K562 (cell line): ENCODE data around the gene EVC. TPM values are rescaled to one million over a fixed set of nuclear protein-coding genes. Genes with fewer than 3 reads are reported as not detected.

Source experiments
- ATAC-seq: fragments of 200-7000 bp; cut with Tn5 transposase; 3 replicates; pipeline ENCODE4 v1.9.1; 2020; ENCODE audit warnings: moderate library complexity
- BruUV-seq: library from RNA; stranded (reverse); fragments of 400-500 nt; replicated peaks from 2 replicates; lab custom pipeline; 2021; lab: Mats Ljungman, UMichigan
- CTCF ChIA-PET: fragments of 300-600 bp; formaldehyde crosslinking; extraction: SDS; loops from one replicate; lab custom pipeline; 2021; ENCODE audit warnings: low intra/inter-chr PET ratio; lab: Yijun Ruan, JAX
- POLR2A ChIA-PET: fragments of 300-600, 350-650 bp; sonication (Branson Sonifier 250); formaldehyde crosslinking; extraction: SDS; loops from one replicate; lab custom pipeline; 2021; ENCODE audit warnings: antibody characterized with exemption, inconsistent platforms; lab: Yijun Ruan, JAX
- DNase-seq, 4 experiments: peaks; one replicate each; pipeline versions ENCODE4 v3.0.0 to v3.0.0-alpha.2; 2011 to 2018; ENCODE audit warnings: low spot score in 3 of 4, mixed read lengths in 3 of 4; ENCODE audit errors: extremely low read depth in 1 of 4
- FAIRE-seq: peaks from 2 replicates; lab custom pipeline; 2011; peaks lifted over from hg19 to GRCh38; lab: Jason Lieb, UNC
- H2AFZ ChIP-seq: 2 replicates; pipeline ENCODE4 v1.6.0; 2011; ENCODE audit warnings: low read depth, low read length, control low read depth, inconsistent platforms
- H3K27ac ChIP-seq: fragments of 200-600 bp; 3 replicates; pipeline ENCODE4 v1.8.0; 2011; ENCODE audit warnings: low read depth, mild to moderate bottlenecking, control low read depth, inconsistent platforms, low read length, moderate library complexity, mixed read lengths; ENCODE audit errors: extremely low read depth
- H3K27me3 ChIP-seq, 2 experiments: fragments of 300-600 bp in 1 of 2; 2 replicates in 1 of 2; 3 replicates in 1 of 2; pipeline versions ENCODE4 v1.6.0 to v1.8.0; 2011; ENCODE audit warnings: inconsistent platforms in 2 of 2, low read length in 2 of 2, mild to moderate bottlenecking in 1 of 2, mixed read lengths in 1 of 2, moderate library complexity in 1 of 2; ENCODE audit not compliant: control insufficient read depth in 2 of 2, insufficient read depth in 2 of 2
- H3K36me3 ChIP-seq: fragments of 300-600 bp; 3 replicates; pipeline ENCODE4 v1.8.0; 2011; ENCODE audit warnings: mild to moderate bottlenecking, low read length, inconsistent platforms; ENCODE audit not compliant: control insufficient read depth, insufficient read depth
- H3K4me1 ChIP-seq, 2 experiments: fragments of 200-600 bp in 1 of 2; replicated peaks in 1 of 2; 2 replicates in 1 of 2; 3 replicates in 1 of 2; pipeline versions ENCODE4 v1.5.1 to v1.8.0; 2011; ENCODE audit warnings: inconsistent platforms in 2 of 2, low read length in 2 of 2, mild to moderate bottlenecking in 1 of 2, mixed read lengths in 1 of 2, moderate library complexity in 1 of 2; ENCODE audit not compliant: control insufficient read depth in 2 of 2, insufficient read depth in 2 of 2
- H3K4me2 ChIP-seq: 2 replicates; pipeline ENCODE4 v1.6.1; 2011; ENCODE audit warnings: low read length, control low read depth, inconsistent platforms, mixed read lengths; ENCODE audit not compliant: insufficient read depth
- H3K4me3 ChIP-seq: fragments of 200-600 bp; sonication (generic), shearing (Covaris generic); 2 replicates; pipeline ENCODE4 v1.5.1; 2016; ENCODE audit warnings: control low read depth, inconsistent platforms
- H3K79me2 ChIP-seq: fragments of 200-600 bp; 3 replicates; pipeline ENCODE4 v1.8.0; 2011; ENCODE audit warnings: low read length, inconsistent platforms; ENCODE audit not compliant: control insufficient read depth, insufficient read depth
- H3K9ac ChIP-seq, 2 experiments: 2 replicates each; pipeline versions ENCODE4 v1.6.0 to v1.6.1; 2011; ENCODE audit warnings: low read depth in 2 of 2, low read length in 2 of 2, control low read depth in 1 of 2, inconsistent platforms in 1 of 2, mild to moderate bottlenecking in 1 of 2, mixed read lengths in 1 of 2; ENCODE audit not compliant: insufficient read depth in 1 of 2
- H3K9me1 ChIP-seq: one replicate; pipeline ENCODE4 v1.6.0; 2011; ENCODE audit warnings: inconsistent platforms, mild to moderate bottlenecking, low read length, moderate library complexity; ENCODE audit not compliant: control insufficient read depth, insufficient read depth
- H3K9me3 ChIP-seq: replicated peaks from 2 replicates; pipeline ENCODE4 v1.5.1; 2011; ENCODE audit warnings: low read depth, low read length, inconsistent platforms; ENCODE audit not compliant: control insufficient read depth, insufficient read depth
- H4K20me1 ChIP-seq: replicated peaks from 2 replicates; pipeline ENCODE4 v1.6.1; 2011; ENCODE audit warnings: low read length, inconsistent platforms, mixed read lengths; ENCODE audit not compliant: control insufficient read depth, insufficient read depth
- CXXC5 ChIP-seq: fragments of 250-450 bp; sonication (Bioruptor Pico); IDR thresholded peaks from 2 replicates; pipeline ENCODE4 v1.8.0; 2022; ENCODE audit warnings: inconsistent platforms, mild to moderate bottlenecking, moderate library complexity
- FOXA3 ChIP-seq, 2 experiments: fragments of 450-650 bp in 1 of 2; sonication (generic) in 1 of 2; formaldehyde crosslinking; IDR thresholded peaks in 1 of 2; conservative IDR thresholded peaks in 1 of 2; 2 replicates each; pipeline versions ENCODE4 v1.4.0 to v1.8.0; 2020 to 2022; ENCODE audit warnings: mild to moderate bottlenecking in 2 of 2, missing genetic modification reagents in 1 of 2
- FOXK2 ChIP-seq, 2 experiments: fragments of 450-650 bp; IDR thresholded peaks in 1 of 2; conservative IDR thresholded peaks in 1 of 2; 2 replicates each; pipeline ENCODE4 v1.6.1; 2016; ENCODE audit warnings: low read depth in 2 of 2, mild to moderate bottlenecking in 1 of 2
- POLR3G ChIP-seq: IDR thresholded peaks from 2 replicates; pipeline ENCODE4 v1.6.1; 2011; ENCODE audit not compliant: insufficient read length, insufficient replicate concordance; ENCODE audit errors: extremely low read depth
- SMAD4 ChIP-seq: fragments of 250-450 bp; sonication (Bioruptor Pico); conservative IDR thresholded peaks from 2 replicates; pipeline ENCODE4 v1.8.0; 2021; ENCODE audit warnings: inconsistent platforms, mild to moderate bottlenecking, moderate library complexity
- ZBTB11 ChIP-seq, 3 experiments: fragments of 200-800 bp in 1 of 3; fragments of 250-450 bp in 1 of 3; fragments of 450-650 bp in 1 of 3; sonication (Bioruptor Pico) in 1 of 3; sonication (Bioruptor generic) in 1 of 3; formaldehyde crosslinking in 1 of 3; IDR thresholded peaks; 2 replicates each; pipeline versions ENCODE4 v1.6.1 to v1.8.0; 2016 to 2022; ENCODE audit warnings: mild to moderate bottlenecking in 2 of 3, missing genetic modification characterization in 2 of 3, missing compliant biosample characterization in 1 of 3, moderate library complexity in 1 of 3
- ZFX ChIP-seq: sonication (generic); formaldehyde crosslinking; IDR thresholded peaks from 2 replicates; pipeline ENCODE4 v1.8.0; 2022; ENCODE audit warnings: mild to moderate bottlenecking, missing genetic modification reagents, moderate library complexity
- WGBS: fragments of 100-300 bp; shearing (Covaris generic); methylation state at CpG from one replicate; pipeline ENCODE4 v1.1.6; 2016; ENCODE audit warnings: low coverage, mixed read lengths; ENCODE audit not compliant: insufficient coverage; ENCODE audit errors: missing lambda C conversion rate; 5-methylcytosine and 5-hydroxymethylcytosine counted together
- in situ Hi-C: fragments of 300-500 bp; cut with MboI; formaldehyde crosslinking; loops from 4 replicates; pipeline ENCODE4 v1.15.0; 2018; ENCODE audit warnings: inconsistent platforms, mixed read lengths
- intact Hi-C: fragments of 100-400 bp; cut with micrococcal nuclease; formaldehyde crosslinking; loops from 2 replicates; pipeline ENCODE4 v1.14.2; 2022
- polyA plus RNA-seq, 8 experiments: library from polyadenylated mRNA; depleted of rRNA in 4 of 8; stranded (reverse) in 5 of 8; unstranded in 3 of 8; fragments of >200 nt; fragmentation: Nextera tagmentation in 2 of 8; fragmentation: Illumina TruSeq in 1 of 8; extraction: Ambion mirVana in 2 of 8; extraction: Trizol in 1 of 8; gene quantifications; 2 replicates each; pipeline versions ENCODE4 v1.2.1 to v1.2.3, GENCODE V29; 2011 to 2014; ENCODE audit warnings: inconsistent platforms in 1 of 8, missing spikeins in 1 of 8
- total RNA-seq, 7 experiments: library from RNA; depleted of rRNA in 6 of 7; stranded (reverse); fragments of >200 nt in 6 of 7; fragmentation: Illumina TruSeq in 2 of 7; extraction: Trizol in 2 of 7; gene quantifications; 2 replicates each; pipeline versions ENCODE4 v1.2.1 to v1.2.3, GENCODE V29; 2011 to 2021; ENCODE audit warnings: low replicate concordance in 1 of 7

Gene EVC
- total and polyA plus RNA-seq, 9 of the 15 experiments (the other 6 are each of a cell fraction or from before 2014, with no cell fraction given) = 0.03 to 3.2 (median 1.1) TPM

- no peak overlapping the region for H3K27ac ChIP-seq
- no peak overlapping the region for H3K4me2 ChIP-seq
- H2AFZ ChIP-seq = peak overlapping the region; percentile 32; the same call in 1 of the 2 replicates
- FAIRE-seq (no peak), ATAC-seq (peak; percentile 62), DNase-seq (peak in 2 of 4 experiments; percentile 13 to 52)
- H3K27me3 ChIP-seq = peaks cover 0 to 4% of the 10 kb centered on the region in 2 experiments; a peak in 1 of 5 replicates
- in situ Hi-C loops = no loop called here
- H4K20me1 ChIP-seq = no peaks in the 10 kb centered on the region
- H3K9me1 ChIP-seq = no peaks in the 10 kb centered on the region
- intact Hi-C loops = no loop called here
- no peak overlapping the region for H3K9ac ChIP-seq
- H3K36me3 ChIP-seq = no peaks in the 10 kb centered on the region
- peaks cover 0 to 4% of the 10 kb centered on the region in 2 experiments; a peak in 3 of 5 replicates for H3K4me1 ChIP-seq
- 10% methylated on average over 6 of the region's 10 CpGs for WGBS
- no peak overlapping the region for H3K4me3 ChIP-seq
- BruUV-seq = no TSS peak
- no peaks in the 10 kb centered on the region for H3K79me2 ChIP-seq
- TF ChIP-seq SMAD4 (CRISPR knock-in tag) (0 out of 2 replicates have a peak, but pooled peaks have one; percentile 57), FOXK2 (conservative IDR thresholded peaks at IDR 0.05 in 1 of 2, IDR thresholded peaks at IDR 0.05 in 1 of 2; ENCODE audit: low read depth in 2 of 2) (no peak), ZFX (CRISPR knock-in tag) (no peak), CXXC5 (CRISPR knock-in tag) (0 out of 2 replicates have a peak, but pooled peaks have one; percentile 21), POLR3G (no peak), FOXA3 (CRISPR knock-in tag; conservative IDR thresholded peaks at IDR 0.05 in 1 of 2, IDR thresholded peaks at IDR 0.05 in 1 of 2) (peak in 1 of 2 experiments; percentile 47; a peak in 2 of 4 replicates), ZBTB11 (CRISPR knock-in tag; IDR thresholded peaks at IDR 0.05) (peak in 1 of 3 experiments; percentile 48; a peak in 1 of 6 replicates)
- POLR2A ChIA-PET = interaction anchor here (0.7 kb wide), 2 partner anchors 17 to 629 kb away, joined by 3 read pairs; no protein-coding TSS in a partner anchor
- H3K9me3 ChIP-seq = no peaks in the 10 kb centered on the region
- CTCF ChIA-PET = no interaction called here
Observed at GRCh38 chr4:5683566-5683965, 27.4 kb upstream of the EVC start.
